GM12864 (cell line): ENCODE data around the gene RSPH3.
"Not testable (repeated sequence)": the region's sequence is repeated elsewhere in the genome, so short reads cannot be mapped to it uniquely, and the experiment has no call there.

Source experiments
- DNase-seq: peaks from one replicate; pipeline ENCODE4 v3.0.0-alpha.2; 2011; ENCODE audit warnings: low read depth
- H3K4me3 ChIP-seq: 2 replicates; pipeline ENCODE4 v1.5.1; 2011; ENCODE audit warnings: mild to moderate bottlenecking, low read depth, low read length, control low read depth
- TF ChIP-seq, protein P1 (sequence below): IDR thresholded peaks from 2 replicates; pipeline ENCODE4 v1.5.1; 2011; ENCODE audit warnings: low read depth, mild to moderate bottlenecking, moderate library complexity, low read length, control low read depth, inconsistent platforms; ENCODE audit errors: missing control alignments

The RSPH3 gene

DNA sequence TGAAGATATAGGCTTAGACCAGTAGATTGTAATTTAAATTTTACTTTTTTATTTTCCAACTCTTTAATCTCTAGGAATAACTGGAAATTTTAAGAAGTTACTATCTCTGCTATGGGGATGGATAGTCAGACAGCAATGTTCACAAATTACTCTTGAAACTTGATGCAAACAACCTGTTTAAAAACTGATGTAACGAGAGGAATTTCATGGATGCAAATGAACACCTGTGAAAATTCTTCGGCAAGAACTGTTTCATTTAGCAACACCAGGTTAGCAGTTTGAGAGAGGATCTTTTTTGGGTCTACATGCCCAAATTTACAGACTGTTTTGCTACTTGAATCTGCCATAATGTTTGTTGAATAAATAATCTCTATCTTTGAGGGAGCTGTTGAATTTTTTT, 20.0 kb upstream of the RSPH3 start:
- H3K4me3 ChIP-seq = no peak overlapping the region
- TF ChIP-seq, protein P1, sequence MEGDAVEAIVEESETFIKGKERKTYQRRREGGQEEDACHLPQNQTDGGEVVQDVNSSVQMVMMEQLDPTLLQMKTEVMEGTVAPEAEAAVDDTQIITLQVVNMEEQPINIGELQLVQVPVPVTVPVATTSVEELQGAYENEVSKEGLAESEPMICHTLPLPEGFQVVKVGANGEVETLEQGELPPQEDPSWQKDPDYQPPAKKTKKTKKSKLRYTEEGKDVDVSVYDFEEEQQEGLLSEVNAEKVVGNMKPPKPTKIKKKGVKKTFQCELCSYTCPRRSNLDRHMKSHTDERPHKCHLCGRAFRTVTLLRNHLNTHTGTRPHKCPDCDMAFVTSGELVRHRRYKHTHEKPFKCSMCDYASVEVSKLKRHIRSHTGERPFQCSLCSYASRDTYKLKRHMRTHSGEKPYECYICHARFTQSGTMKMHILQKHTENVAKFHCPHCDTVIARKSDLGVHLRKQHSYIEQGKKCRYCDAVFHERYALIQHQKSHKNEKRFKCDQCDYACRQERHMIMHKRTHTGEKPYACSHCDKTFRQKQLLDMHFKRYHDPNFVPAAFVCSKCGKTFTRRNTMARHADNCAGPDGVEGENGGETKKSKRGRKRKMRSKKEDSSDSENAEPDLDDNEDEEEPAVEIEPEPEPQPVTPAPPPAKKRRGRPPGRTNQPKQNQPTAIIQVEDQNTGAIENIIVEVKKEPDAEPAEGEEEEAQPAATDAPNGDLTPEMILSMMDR = no peak
- no peak for DNase-seq

DNA sequence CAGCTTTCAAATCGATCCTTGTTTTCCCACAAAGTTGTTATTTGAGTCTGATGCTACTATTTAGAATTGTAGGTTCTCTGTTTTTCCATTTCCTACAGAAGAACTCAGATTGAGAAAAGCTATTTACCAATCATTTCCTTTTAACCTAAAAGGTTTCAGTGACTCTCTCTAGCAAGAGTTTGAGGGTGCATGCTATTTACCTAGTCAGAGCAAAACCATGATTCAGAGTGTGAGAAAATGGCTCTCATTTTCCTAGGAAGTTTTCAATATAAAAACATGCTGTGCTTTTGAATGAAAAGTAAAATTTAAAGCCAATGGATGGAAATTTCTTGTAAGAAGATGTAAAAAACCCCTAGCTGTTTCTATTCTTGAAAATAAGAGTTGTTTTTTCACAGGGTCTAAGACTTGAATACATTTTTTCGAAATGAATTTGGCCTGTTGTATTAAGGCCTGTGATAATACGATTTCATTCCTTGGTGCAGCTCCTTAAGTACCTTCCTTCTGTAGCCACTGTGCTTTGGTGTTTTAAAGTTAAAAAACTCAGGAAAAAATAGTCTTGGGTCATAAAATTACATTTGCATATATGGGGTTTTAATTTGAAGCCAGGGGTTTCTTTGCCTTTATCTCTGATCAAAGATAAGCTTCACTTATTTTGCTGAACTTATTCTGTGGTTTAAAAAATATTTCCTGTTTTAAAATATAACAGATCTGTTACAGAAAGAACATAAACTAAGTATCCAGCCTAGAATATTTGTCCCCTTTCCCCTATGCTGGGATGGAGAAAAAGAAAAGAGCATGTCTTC, 18.0 kb upstream of the RSPH3 start:
- TF ChIP-seq, protein P1 = no peak
- no peak overlapping the region for H3K4me3 ChIP-seq
- no peak for DNase-seq

DNA sequence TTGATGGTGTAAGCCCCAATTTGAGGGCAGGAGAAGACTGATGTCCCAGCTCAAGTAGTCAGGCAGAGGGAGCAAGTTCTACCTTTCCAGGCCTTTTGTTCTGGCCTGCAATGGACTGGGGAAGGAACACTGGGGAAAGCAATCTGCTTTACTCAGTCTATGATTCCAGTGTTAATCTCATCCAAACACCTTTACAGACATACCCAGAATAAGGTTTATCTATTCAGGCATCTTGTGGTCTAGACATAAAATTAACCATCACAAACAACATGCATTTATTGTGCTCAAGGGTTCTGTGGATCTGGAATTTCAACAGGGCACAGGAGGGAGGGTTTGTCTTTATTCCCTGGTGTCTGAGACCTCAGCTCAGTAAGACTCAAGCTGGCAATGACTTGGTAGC, 14.4 kb upstream of the RSPH3 start:
- H3K4me3 ChIP-seq = no peak overlapping the region
- TF ChIP-seq, protein P1 = no peak
- DNase-seq = no peak

DNA sequence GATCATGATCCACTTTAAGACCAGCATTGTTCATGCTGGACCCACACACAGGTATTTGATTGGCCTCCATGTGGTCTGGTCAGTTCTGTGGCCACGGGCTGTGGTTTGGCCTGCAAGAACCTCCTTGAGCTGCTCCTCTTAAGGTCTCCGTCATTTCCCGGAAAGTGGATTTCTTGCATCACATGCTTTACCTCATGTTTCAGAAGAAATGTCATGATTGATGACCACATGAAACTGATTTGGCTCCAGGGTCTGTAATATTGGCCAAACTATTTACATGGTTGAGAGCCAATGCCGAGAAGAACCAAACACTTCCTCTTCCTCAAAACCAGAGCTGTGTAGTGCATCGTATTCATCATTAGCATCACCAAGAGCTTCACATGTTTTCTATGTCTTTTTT, 13.2 kb upstream of the RSPH3 start:
- H3K4me3 ChIP-seq = no peak overlapping the region
- TF ChIP-seq, protein P1 = no peak
- DNase-seq = no peak

DNA sequence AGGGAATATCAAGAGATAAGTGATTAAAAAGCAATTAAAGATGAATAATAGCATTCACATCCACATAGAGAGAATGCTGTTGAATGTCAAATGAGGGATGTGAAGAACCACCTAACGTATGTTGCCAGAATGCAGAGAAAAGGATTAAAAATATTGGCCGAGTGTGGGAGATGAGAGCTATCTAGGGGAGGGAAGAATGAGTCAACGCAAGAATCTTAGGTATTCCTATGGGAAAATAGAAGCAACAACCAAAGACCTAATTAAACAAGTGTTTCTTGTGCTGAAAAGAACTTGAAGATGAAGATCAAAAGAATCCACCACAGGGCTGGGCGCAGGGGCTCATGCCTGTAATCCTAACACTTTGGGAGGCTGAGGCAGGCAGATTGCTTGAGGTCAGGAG, 12.2 kb upstream of the RSPH3 start:
- TF ChIP-seq, protein P1 = no peak
- no peak overlapping the region for H3K4me3 ChIP-seq
- DNase-seq = no peak

DNA sequence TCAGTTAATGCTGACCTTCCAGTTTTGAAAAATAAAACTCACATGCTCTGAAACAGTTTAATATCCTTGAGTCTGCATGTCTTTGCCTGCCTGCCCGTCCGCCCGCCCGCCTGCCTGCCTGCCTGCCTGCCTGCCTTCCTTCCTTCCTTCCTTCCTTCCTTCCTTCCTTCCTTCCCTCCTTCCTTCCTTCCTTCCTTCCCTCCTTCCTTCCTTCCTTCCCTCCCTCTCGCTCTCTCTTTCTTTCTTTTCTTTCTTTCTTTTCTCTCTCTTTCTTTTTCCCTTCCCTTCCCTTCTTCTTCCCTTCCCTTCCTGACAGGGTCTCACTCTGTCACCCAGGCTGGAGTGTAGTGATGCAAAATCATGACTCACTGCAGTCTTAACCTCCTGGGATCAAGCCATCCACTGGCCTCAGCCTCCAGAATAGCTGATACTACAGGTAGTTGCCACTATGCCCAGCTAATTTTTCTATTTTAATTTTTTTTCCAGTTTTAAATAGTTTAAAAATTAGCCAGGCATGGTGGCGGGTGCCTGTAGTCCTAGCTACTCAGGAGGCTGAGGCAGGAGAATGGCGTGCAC, 10.1 kb upstream of the RSPH3 start:
- H3K4me3 ChIP-seq, DNase-seq: not testable (repeated sequence)

DNA sequence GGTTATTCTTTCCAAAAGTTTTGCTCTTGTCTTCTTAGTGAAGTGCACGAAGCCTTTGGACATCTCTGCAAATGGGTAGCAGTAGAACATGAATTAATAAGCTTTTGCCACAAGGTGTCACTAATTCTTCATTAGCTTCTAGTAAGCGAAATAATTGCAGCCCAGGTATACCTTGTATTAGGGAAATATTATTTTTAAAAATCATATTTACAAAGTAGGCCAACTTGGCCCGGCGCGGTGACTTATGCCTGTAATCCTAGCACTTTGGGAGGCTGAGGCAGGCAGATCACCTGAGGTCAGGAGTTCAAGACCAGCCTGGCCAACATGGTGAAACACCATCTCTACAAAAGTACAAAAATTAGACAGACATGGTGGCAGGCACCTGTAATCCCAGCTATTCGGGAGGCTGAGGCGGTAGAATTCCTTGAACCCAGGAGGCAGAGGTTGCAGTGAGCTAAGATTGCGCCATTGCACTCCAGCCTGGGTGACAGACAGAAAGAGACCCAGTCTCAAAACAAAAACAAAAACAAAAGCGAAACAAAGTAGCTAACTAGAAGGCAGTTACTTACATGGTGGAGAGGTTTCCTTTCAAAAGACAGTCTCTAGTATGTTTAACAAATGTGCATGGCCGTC, 8.8 kb upstream of the RSPH3 start:
- peak overlapping the region; percentile 44 for H3K4me3 ChIP-seq
- no peak for DNase-seq
- TF ChIP-seq, protein P1 = peak; percentile 52
